ENCODE results near the gene CDS2. TPM values are rescaled to one million over a fixed set of nuclear protein-coding genes. Genes with fewer than 3 reads are reported as not detected.

The CDS2 gene
- total and polyA plus RNA-seq, 4 donors = 9.6 to 31.6 (median 14.4) TPM

DNA sequence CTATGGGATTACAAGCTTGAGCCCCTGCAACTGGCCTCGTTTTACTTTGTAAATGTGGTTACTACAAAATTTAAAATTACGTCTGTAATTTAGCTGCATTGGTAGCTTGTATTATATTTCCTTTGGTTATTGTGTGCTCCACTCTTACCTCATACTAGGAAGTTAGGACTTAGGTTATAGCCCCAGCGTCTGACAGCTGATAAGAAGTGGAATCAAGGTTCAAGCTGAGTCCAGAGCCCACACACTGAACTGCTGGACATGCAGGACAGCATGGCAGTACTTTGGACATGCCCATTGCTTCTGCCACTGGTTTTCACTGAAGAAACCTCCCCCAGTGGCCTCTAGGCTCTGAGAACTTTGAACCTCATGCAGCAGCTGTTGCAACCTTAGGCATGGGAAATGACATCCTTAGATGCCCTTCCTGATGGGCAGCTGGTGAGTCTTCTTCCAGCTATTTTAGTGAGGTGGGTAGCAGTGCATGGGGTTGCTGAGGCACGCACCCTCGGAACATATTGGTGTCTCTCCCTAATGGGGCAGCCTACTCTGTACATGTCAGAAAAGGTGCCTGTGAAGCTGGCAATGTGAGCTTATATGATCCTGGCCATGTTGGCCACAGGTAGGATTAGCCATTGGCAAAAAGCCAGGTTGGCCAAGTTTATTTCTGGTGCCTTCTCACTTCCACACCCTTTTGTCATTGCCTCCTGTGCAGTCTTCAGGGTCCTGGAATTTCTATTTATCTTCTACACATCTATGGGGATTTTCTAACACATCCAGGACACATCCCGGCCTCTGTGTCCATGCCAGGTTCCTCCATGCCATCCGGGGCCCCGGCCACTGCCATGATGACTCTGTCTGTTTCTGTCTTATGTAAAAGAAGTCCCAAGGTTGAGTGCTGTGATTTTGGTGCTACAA lies 85.3 kb downstream of the CDS2 start:
- no peak overlapping the region for H3K9ac ChIP-seq (ENCODE audit: low read depth in 1 of 2, low read length in 2 of 2)
- H3K9me3 ChIP-seq (ENCODE audit: control insufficient read depth in 4 of 4, low read length in 3 of 4) = no peaks in the 10 kb centered on the region
- no peak for DNase-seq (ENCODE audit: low spot score)
- no peaks in the 10 kb centered on the region for H3K27me3 ChIP-seq (ENCODE audit: control insufficient read depth in 4 of 4, insufficient read depth in 4 of 4, low read length in 3 of 4)
- H3K4me1 ChIP-seq (ENCODE audit: control insufficient read depth in 4 of 4, insufficient read depth in 4 of 4, low read length in 3 of 4) = peaks cover 0 to 12% (median 8%) of the 10 kb centered on the region in 4 donors
- H3K4me3 ChIP-seq (ENCODE audit: low read depth in 1 of 3, low read length in 3 of 3) = no peak overlapping the region
- WGBS = 80% methylated on average over 8 of the region's 8 CpGs
- no peaks in the 10 kb centered on the region for H3K36me3 ChIP-seq (ENCODE audit: control insufficient read depth in 4 of 4, insufficient read depth in 3 of 4, low read depth in 1 of 4, low read length in 3 of 4)
- TF ChIP-seq EGR1 (IDR thresholded peaks at IDR 0.05; ENCODE audit: low read depth in 2 of 2) (peak; percentile 52 to 64), HNF4A (conservative IDR thresholded peaks at IDR 0.05) (peak; percentile 99), CTCF (IDR thresholded peaks at IDR 0.05; ENCODE audit: low read depth, low read length, missing input control) (no peak), MAX (IDR thresholded peaks at IDR 0.05) (peak; percentile 93), RXRA (IDR thresholded peaks at IDR 0.05) (peak; percentile 97 to 99), FOXA2 (IDR thresholded peaks at IDR 0.05) (peak; percentile 50), NR2F2 (IDR thresholded peaks at IDR 0.05) (no peak), JUND (IDR thresholded peaks at IDR 0.05) (peak; percentile 64 to 84), SP1 (IDR thresholded peaks at IDR 0.05) (peak; percentile 97), RAD21 (IDR thresholded peaks at IDR 0.05) (peak; percentile 24 to 25), GABPA (IDR thresholded peaks at IDR 0.05 in 1 of 2, conservative IDR thresholded peaks at IDR 0.05 in 1 of 2) (peak in 1 of 2 donors; percentile 66), YY1 (IDR thresholded peaks at IDR 0.05) (peak; percentile 81), TAF1 (conservative IDR thresholded peaks at IDR 0.05) (no peak), FOXA1 (IDR thresholded peaks at IDR 0.05) (no peak), ATF3 (IDR thresholded peaks at IDR 0.05) (no peak), HNF4G (IDR thresholded peaks at IDR 0.05) (peak; percentile 96), ZBTB33 (IDR thresholded peaks at IDR 0.05) (peak; percentile 88)
- TF ChIP-seq, protein P1, sequence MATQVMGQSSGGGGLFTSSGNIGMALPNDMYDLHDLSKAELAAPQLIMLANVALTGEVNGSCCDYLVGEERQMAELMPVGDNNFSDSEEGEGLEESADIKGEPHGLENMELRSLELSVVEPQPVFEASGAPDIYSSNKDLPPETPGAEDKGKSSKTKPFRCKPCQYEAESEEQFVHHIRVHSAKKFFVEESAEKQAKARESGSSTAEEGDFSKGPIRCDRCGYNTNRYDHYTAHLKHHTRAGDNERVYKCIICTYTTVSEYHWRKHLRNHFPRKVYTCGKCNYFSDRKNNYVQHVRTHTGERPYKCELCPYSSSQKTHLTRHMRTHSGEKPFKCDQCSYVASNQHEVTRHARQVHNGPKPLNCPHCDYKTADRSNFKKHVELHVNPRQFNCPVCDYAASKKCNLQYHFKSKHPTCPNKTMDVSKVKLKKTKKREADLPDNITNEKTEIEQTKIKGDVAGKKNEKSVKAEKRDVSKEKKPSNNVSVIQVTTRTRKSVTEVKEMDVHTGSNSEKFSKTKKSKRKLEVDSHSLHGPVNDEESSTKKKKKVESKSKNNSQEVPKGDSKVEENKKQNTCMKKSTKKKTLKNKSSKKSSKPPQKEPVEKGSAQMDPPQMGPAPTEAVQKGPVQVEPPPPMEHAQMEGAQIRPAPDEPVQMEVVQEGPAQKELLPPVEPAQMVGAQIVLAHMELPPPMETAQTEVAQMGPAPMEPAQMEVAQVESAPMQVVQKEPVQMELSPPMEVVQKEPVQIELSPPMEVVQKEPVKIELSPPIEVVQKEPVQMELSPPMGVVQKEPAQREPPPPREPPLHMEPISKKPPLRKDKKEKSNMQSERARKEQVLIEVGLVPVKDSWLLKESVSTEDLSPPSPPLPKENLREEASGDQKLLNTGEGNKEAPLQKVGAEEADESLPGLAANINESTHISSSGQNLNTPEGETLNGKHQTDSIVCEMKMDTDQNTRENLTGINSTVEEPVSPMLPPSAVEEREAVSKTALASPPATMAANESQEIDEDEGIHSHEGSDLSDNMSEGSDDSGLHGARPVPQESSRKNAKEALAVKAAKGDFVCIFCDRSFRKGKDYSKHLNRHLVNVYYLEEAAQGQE (IDR thresholded peaks at IDR 0.05) = peak; percentile 64
- H3K27ac ChIP-seq (ENCODE audit: low read depth in 1 of 2, low read length in 2 of 2) = no peak overlapping the region
